ENCODE measurements around the gene UBE2E2. TPM values are rescaled to one million over a fixed set of nuclear protein-coding genes. Genes with fewer than 3 reads are reported as not detected.

Gene UBE2E2
- polyA plus RNA-seq, 1 donor from 2014 or later = 19.8 TPM

DNA sequence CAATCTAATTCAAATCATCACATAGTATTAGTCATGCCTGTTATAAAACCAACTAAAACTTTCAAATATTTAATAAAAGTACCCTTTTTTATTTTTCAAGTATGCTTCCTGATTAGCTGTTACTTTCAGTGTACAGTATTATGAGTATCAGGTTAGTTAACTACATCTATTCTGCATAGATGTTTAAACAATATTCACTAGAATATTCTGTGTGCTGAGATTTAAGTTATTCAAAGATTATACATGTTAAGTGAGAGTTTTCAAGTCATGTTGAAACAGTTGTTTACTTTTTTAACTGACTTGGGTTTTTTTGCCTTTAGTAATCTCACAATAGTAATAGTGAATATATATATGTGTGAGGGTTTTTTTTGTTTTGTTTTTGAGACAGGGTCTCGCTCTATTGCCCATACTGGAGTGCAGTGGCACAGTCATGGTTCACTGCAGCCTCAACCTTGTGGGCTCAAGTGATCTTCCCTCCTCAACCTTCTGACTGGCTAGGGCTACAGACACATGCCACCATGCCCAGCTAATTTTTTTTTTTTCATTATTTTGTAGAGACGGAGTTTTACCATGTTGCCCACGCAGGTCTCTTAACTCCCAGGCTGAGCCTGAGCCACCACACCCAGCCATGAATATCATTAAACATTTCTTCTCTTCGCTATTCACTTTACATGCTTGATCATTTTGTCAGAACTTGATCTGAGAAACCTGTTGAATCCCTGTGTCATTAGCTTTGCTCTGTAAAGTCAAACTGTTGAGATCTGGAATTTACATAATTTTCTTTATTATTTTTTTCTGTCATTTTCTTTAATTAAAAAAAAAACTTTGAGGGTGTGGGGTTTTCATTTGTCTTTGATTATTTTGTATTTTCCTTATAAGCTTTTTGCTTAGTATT lies 316.4 kb downstream of the UBE2E2 start:
- no peaks in the 10 kb centered on the region for H3K9me3 ChIP-seq (ENCODE audit: low read length)

GRCh38 chr3:23527326-23527725 lies 324.2 kb downstream of the UBE2E2 start:
- H3K4me2 ChIP-seq (ENCODE audit: low read length) = no peak overlapping the region
- H3K27ac ChIP-seq (ENCODE audit: low read length) = no peak overlapping the region
- H3F3A ChIP-seq (ENCODE audit: insufficient read depth, low read length, poor library complexity, severe bottlenecking) = no peaks in the 10 kb centered on the region
- no peaks in the 10 kb centered on the region for H3K27me3 ChIP-seq (ENCODE audit: insufficient read depth, low read depth, low read length)
- TF ChIP-seq MXI1 (conservative IDR thresholded peaks at IDR 0.05; ENCODE audit: poor library complexity, severe bottlenecking) (no peak), EP300 (conservative IDR thresholded peaks at IDR 0.05; ENCODE audit: poor library complexity, severe bottlenecking) (no peak), SMC3 (conservative IDR thresholded peaks at IDR 0.05; ENCODE audit: poor library complexity) (no peak), TAF1 (IDR thresholded peaks at IDR 0.05; ENCODE audit: low read depth) (no peak), POLR2AphosphoS5 (IDR thresholded peaks at IDR 0.05) (no peak), EZH2 (IDR thresholded peaks at IDR 0.05; ENCODE audit: borderline replicate concordance, insufficient read depth, low read length, poor library complexity, severe bottlenecking) (no peak), RAD21 (conservative IDR thresholded peaks at IDR 0.05) (no peak)
- TF ChIP-seq, protein P1, sequence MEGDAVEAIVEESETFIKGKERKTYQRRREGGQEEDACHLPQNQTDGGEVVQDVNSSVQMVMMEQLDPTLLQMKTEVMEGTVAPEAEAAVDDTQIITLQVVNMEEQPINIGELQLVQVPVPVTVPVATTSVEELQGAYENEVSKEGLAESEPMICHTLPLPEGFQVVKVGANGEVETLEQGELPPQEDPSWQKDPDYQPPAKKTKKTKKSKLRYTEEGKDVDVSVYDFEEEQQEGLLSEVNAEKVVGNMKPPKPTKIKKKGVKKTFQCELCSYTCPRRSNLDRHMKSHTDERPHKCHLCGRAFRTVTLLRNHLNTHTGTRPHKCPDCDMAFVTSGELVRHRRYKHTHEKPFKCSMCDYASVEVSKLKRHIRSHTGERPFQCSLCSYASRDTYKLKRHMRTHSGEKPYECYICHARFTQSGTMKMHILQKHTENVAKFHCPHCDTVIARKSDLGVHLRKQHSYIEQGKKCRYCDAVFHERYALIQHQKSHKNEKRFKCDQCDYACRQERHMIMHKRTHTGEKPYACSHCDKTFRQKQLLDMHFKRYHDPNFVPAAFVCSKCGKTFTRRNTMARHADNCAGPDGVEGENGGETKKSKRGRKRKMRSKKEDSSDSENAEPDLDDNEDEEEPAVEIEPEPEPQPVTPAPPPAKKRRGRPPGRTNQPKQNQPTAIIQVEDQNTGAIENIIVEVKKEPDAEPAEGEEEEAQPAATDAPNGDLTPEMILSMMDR (IDR thresholded peaks at IDR 0.05; ENCODE audit: poor library complexity, severe bottlenecking) = no peak
- TF ChIP-seq, protein P2, sequence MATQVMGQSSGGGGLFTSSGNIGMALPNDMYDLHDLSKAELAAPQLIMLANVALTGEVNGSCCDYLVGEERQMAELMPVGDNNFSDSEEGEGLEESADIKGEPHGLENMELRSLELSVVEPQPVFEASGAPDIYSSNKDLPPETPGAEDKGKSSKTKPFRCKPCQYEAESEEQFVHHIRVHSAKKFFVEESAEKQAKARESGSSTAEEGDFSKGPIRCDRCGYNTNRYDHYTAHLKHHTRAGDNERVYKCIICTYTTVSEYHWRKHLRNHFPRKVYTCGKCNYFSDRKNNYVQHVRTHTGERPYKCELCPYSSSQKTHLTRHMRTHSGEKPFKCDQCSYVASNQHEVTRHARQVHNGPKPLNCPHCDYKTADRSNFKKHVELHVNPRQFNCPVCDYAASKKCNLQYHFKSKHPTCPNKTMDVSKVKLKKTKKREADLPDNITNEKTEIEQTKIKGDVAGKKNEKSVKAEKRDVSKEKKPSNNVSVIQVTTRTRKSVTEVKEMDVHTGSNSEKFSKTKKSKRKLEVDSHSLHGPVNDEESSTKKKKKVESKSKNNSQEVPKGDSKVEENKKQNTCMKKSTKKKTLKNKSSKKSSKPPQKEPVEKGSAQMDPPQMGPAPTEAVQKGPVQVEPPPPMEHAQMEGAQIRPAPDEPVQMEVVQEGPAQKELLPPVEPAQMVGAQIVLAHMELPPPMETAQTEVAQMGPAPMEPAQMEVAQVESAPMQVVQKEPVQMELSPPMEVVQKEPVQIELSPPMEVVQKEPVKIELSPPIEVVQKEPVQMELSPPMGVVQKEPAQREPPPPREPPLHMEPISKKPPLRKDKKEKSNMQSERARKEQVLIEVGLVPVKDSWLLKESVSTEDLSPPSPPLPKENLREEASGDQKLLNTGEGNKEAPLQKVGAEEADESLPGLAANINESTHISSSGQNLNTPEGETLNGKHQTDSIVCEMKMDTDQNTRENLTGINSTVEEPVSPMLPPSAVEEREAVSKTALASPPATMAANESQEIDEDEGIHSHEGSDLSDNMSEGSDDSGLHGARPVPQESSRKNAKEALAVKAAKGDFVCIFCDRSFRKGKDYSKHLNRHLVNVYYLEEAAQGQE (IDR thresholded peaks at IDR 0.05; ENCODE audit: borderline replicate concordance) = no peak
- no peaks in the 10 kb centered on the region for H3K9me3 ChIP-seq (ENCODE audit: low read length)
- H3K36me3 ChIP-seq (ENCODE audit: insufficient read depth, low read length) = no peaks in the 10 kb centered on the region
- H4K20me1 ChIP-seq (ENCODE audit: insufficient read depth) = no peaks in the 10 kb centered on the region
- no peak overlapping the region for H2AFZ ChIP-seq (ENCODE audit: low read depth, low read length)
- H3K9ac ChIP-seq (ENCODE audit: low read length) = no peak overlapping the region
- H3K4me3 ChIP-seq (ENCODE audit: low read length) = no peak overlapping the region
- no peaks in the 10 kb centered on the region for H3K79me2 ChIP-seq (replicated peaks; ENCODE audit: insufficient read depth, low read length)
- no peaks in the 10 kb centered on the region for H3K9me2 ChIP-seq (ENCODE audit: insufficient read depth, low read length)

More for the DNA sequence above, 316.4 kb downstream of the UBE2E2 start:
- Histone ChIP-seq H3K36me3 (ENCODE audit: insufficient read depth, low read length) (no peaks in the 10 kb centered on the region), H4K20me1 (ENCODE audit: insufficient read depth) (no peaks in the 10 kb centered on the region), H3F3A (ENCODE audit: insufficient read depth, low read length, poor library complexity, severe bottlenecking) (no peaks in the 10 kb centered on the region), H3K27ac (ENCODE audit: low read length) (no peak overlapping the region), H3K9me2 (ENCODE audit: insufficient read depth, low read length) (no peaks in the 10 kb centered on the region), H3K9ac (ENCODE audit: low read length) (no peak overlapping the region), H3K4me3 (ENCODE audit: low read length) (no peak overlapping the region), H3K4me2 (ENCODE audit: low read length) (no peak overlapping the region), H2AFZ (ENCODE audit: low read depth, low read length) (no peak overlapping the region), H3K79me2 (replicated peaks; ENCODE audit: insufficient read depth, low read length) (no peaks in the 10 kb centered on the region), H3K27me3 (ENCODE audit: insufficient read depth, low read depth, low read length) (no peaks in the 10 kb centered on the region)
- TF ChIP-seq MXI1 (conservative IDR thresholded peaks at IDR 0.05; ENCODE audit: poor library complexity, severe bottlenecking) (no peak), RAD21 (conservative IDR thresholded peaks at IDR 0.05) (no peak), SMC3 (conservative IDR thresholded peaks at IDR 0.05; ENCODE audit: poor library complexity) (no peak), POLR2AphosphoS5 (IDR thresholded peaks at IDR 0.05) (no peak), TAF1 (IDR thresholded peaks at IDR 0.05; ENCODE audit: low read depth) (no peak), EP300 (conservative IDR thresholded peaks at IDR 0.05; ENCODE audit: poor library complexity, severe bottlenecking) (no peak), EZH2 (IDR thresholded peaks at IDR 0.05; ENCODE audit: borderline replicate concordance, insufficient read depth, low read length, poor library complexity, severe bottlenecking) (no peak)
- TF ChIP-seq, protein P1 (IDR thresholded peaks at IDR 0.05; ENCODE audit: poor library complexity, severe bottlenecking) = no peak
- TF ChIP-seq, protein P2 (IDR thresholded peaks at IDR 0.05; ENCODE audit: borderline replicate concordance) = no peak
